ENCODE results near the gene MAB21L1.
A peak's percentile ranks its signal among the peaks of the same experiment; 100 is the strongest.

Gene MAB21L1

DNA sequence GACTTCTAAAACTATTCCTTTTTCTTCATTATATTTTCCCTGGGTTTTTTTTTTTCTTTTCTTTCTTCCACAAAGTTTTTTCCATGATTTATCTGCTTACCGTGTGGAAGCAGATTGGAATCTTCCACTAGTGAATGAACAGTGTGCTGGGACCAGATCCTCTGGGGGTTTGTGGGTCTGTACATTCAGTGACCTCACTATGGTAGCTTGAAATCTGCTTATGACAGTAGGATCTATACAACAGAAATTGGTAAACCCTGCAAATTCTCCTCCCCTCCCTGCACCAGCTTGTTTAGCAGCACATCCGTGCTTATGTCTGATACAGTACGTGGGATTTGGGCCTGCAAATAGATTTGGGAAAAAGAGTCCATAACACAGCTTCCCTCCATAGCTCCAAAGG, 26.0 kb upstream of the MAB21L1 start:
- no peak for DNase-seq (ENCODE audit: low read depth)
- no peak overlapping the region for H3K4me3 ChIP-seq (ENCODE audit: low read length)
- TF ChIP-seq, protein P1, sequence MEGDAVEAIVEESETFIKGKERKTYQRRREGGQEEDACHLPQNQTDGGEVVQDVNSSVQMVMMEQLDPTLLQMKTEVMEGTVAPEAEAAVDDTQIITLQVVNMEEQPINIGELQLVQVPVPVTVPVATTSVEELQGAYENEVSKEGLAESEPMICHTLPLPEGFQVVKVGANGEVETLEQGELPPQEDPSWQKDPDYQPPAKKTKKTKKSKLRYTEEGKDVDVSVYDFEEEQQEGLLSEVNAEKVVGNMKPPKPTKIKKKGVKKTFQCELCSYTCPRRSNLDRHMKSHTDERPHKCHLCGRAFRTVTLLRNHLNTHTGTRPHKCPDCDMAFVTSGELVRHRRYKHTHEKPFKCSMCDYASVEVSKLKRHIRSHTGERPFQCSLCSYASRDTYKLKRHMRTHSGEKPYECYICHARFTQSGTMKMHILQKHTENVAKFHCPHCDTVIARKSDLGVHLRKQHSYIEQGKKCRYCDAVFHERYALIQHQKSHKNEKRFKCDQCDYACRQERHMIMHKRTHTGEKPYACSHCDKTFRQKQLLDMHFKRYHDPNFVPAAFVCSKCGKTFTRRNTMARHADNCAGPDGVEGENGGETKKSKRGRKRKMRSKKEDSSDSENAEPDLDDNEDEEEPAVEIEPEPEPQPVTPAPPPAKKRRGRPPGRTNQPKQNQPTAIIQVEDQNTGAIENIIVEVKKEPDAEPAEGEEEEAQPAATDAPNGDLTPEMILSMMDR (conservative IDR thresholded peaks at IDR 0.05; ENCODE audit: low read length), result no peak

DNA sequence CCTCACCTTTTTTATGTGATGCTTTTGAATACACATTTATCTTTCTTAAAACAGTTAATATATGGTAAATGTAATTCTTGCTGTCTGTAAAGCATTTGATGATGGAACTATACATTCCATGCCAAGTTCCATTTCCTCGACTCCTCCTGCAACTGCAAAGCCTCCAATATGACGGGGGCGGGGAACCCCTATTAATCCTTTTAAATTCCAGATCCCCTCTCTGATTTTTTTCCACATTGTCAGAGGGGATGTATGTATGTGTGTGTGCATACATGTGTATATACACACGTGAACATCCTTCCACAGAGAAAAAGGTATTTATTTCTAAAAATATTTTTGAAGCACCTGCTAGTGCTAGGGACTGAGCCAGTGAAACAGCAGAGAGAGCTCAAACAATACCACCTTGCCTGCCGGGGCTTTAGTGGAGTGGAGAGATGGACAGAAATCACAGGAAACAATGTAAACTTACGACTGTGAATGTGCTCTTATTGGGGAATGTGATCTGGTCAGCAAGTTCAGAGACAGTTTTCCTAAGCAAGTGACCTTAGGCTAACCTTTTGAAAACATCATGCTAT, 25.3 kb upstream of the MAB21L1 start:
- TF ChIP-seq, protein P1 (conservative IDR thresholded peaks at IDR 0.05; ENCODE audit: low read length), result no peak
- DNase-seq (ENCODE audit: low read depth), result no peak
- H3K4me3 ChIP-seq (ENCODE audit: low read length), result no peak overlapping the region

DNA sequence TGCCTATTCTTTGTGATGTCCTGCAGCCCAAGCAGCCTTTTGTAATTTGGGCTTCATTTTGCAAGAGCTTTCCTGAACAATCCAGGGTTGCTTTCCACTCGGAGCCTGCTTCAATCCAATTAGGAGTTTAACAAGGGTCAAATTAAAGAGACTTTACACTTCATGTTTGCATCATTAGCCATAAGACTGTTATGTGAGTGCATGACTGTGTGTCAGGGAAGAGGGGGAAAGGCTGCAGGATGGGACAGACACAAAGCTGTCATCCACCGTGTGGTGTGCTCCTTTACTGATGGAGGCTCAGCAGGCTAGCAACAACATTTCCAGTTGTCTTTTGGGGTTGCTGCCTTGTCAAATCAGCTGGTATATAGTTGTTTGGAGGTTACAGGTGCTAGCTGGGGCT, 23.7 kb upstream of the MAB21L1 start:
- no peak for DNase-seq (ENCODE audit: low read depth)
- no peak overlapping the region for H3K4me3 ChIP-seq (ENCODE audit: low read length)
- TF ChIP-seq, protein P1 (conservative IDR thresholded peaks at IDR 0.05; ENCODE audit: low read length), result no peak

DNA sequence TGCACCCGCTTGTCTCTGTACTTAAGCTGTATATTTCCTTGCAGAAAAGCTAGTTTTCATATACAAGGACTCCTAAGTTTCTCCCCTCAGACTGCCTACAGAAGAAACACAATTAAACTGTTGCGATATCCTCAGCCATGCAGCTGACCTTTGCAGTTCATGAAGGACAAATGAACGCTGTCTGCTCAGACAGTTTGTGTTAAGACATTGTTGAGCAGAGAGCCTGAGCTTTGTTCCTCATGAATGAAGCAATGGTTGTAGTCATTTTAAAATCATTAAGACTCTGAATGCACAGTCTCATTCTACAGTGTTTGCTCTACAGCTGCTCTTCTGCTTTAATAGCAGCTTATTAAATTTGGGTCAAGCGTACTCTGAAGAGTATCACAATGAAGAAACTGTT, 23.2 kb upstream of the MAB21L1 start:
- no peak for DNase-seq (ENCODE audit: low read depth)
- no peak overlapping the region for H3K4me3 ChIP-seq (ENCODE audit: low read length)
- TF ChIP-seq, protein P1 (conservative IDR thresholded peaks at IDR 0.05; ENCODE audit: low read length), result no peak

DNA sequence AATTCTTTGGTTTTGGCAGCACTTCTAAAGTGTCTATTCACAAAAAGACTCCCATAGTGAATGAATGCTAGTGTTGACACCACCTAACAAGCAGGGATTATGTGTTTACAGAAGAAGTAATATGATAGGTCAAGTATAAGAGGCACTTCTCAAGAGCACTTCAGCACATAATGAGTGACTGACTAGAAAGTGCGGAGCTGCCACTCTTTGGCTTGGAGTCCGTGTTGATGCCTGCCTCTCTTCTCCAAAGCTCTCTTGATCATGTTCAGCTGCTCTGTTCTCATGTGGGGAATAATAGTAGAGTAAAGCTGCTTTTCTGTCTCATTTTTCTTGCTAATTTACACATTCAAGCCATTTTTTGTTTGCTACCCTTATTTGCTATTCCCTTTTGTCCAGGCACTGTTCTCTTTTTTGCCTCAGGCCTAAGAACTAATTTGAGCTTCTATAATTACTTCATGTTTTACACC, 22.7 kb upstream of the MAB21L1 start:
- TF ChIP-seq, protein P1 (conservative IDR thresholded peaks at IDR 0.05; ENCODE audit: low read length), result no peak
- no peak overlapping the region for H3K4me3 ChIP-seq (ENCODE audit: low read length)
- no peak for DNase-seq (ENCODE audit: low read depth)

DNA sequence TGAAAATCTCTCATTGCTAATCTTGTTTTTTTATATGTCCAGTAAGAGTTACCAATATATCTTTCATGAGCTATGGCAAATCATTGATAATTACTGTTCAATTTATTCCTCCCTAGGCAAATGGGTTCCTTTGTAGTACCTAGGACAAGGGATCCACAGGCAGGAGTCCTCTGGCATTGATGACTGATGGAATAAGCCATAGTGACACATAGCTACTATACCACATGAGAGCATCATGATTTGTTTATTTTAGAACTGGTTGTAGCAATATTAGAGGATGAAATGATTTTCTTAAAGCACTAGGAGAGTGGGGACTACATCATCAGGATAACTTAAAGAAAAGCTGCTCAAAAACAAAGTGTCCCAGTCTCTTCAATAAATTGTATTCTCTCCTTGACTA, 21.7 kb upstream of the MAB21L1 start:
- TF ChIP-seq, protein P1 (conservative IDR thresholded peaks at IDR 0.05; ENCODE audit: low read length), result no peak
- no peak overlapping the region for H3K4me3 ChIP-seq (ENCODE audit: low read length)

DNA sequence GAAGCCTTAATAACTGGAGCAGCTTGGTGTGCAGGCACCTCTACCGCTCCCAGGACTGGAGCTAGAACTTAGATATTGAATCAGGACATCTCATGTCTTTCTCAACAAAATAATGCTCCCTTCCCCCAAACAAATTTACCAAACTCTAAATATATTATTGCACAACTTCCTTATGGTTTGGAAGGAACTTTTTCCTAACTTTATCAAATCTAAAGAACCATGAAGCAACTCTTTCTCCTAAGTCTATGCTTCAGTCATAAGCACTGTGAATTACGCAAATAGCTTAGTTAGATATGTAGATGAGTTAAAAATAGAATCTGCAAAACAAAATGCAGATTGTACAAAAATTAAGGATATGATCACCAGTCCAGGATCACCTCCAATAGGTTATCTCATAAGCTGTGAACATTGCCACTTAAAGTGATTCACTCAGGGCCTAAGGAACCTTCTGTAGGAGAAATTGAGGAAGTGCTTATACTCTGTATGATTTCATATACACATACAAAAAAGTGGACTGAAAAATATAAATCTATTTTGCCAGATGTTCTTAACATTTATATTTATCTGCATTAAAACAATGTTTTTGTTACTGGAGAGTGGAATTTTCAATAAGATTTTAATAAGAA, 20.4 kb upstream of the MAB21L1 start:
- no peak overlapping the region for H3K4me3 ChIP-seq (ENCODE audit: low read length)
- peak; percentile 16 for DNase-seq (ENCODE audit: low read depth)
- TF ChIP-seq, protein P1 (conservative IDR thresholded peaks at IDR 0.05; ENCODE audit: low read length), result no peak

More for the DNA sequence above, 21.7 kb upstream of the MAB21L1 start:
- no peak for DNase-seq (ENCODE audit: low read depth)
